22Rv1 (cell line): ENCODE results near the gene NR2F1-AS1.

Experiments
- ZFX ChIP-seq: fragments of 450-650 bp; IDR thresholded peaks from 2 replicates; pipeline ENCODE4 v1.6.1; 2017; ENCODE audit warnings: antibody characterized with exemption, borderline replicate concordance
- TF ChIP-seq, protein P1 (sequence below): fragments of 450-650 bp; IDR thresholded peaks from 2 replicates; pipeline ENCODE4 v1.5.1; 2017; ENCODE audit warnings: mild to moderate bottlenecking

GRCh38 chr5:93402451-93402850 is 178.6 kb downstream of the NR2F1-AS1 start:
- TF ChIP-seq, protein P1, sequence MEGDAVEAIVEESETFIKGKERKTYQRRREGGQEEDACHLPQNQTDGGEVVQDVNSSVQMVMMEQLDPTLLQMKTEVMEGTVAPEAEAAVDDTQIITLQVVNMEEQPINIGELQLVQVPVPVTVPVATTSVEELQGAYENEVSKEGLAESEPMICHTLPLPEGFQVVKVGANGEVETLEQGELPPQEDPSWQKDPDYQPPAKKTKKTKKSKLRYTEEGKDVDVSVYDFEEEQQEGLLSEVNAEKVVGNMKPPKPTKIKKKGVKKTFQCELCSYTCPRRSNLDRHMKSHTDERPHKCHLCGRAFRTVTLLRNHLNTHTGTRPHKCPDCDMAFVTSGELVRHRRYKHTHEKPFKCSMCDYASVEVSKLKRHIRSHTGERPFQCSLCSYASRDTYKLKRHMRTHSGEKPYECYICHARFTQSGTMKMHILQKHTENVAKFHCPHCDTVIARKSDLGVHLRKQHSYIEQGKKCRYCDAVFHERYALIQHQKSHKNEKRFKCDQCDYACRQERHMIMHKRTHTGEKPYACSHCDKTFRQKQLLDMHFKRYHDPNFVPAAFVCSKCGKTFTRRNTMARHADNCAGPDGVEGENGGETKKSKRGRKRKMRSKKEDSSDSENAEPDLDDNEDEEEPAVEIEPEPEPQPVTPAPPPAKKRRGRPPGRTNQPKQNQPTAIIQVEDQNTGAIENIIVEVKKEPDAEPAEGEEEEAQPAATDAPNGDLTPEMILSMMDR = no peak
- no peak for TF ChIP-seq ZFX
